Lower leg skin (tissue), 4 donors: ENCODE measurements around the gene BCL2L12. TPM values are rescaled to one million over a fixed set of nuclear protein-coding genes. Genes with fewer than 3 reads are reported as not detected.

Source experiments
- DNase-seq, 2 donors: peaks; one replicate each; pipeline ENCODE4 v3.0.0-alpha.2; 2019; ENCODE audit warnings: low spot score in 2 of 2
- H3K4me3 ChIP-seq: fragments of 200-600 bp; sonication (generic); 2 replicates; pipeline ENCODE4 v1.5.1; 2017; ENCODE audit warnings: mild to moderate bottlenecking, low read depth; ENCODE audit not compliant: poor library complexity, severe bottlenecking
- POLR2A ChIP-seq, 2 donors: fragments of 450-650 bp; IDR thresholded peaks; one replicate each; pipeline ENCODE4 v1.6.1; 2016 to 2017; ENCODE audit warnings: antibody characterized with exemption in 2 of 2, mild to moderate bottlenecking in 1 of 2, moderate library complexity in 1 of 2
- WGBS, 2 donors: methylation state at CpG; one replicate each; pipeline ENCODE4 v1.1.5; 2018; 5-methylcytosine and 5-hydroxymethylcytosine counted together
- intact Hi-C: fragments of 100-400 bp; cut with DNase I; formaldehyde crosslinking; loops from one replicate; pipeline ENCODE4 v1.15.0; 2023; ENCODE audit warnings: low total_unique reads
- total RNA-seq, 4 donors: library from RNA; depleted of rRNA; stranded (reverse); fragments of >200 nt; gene quantifications; one replicate each; pipeline ENCODE4 v1.1.0, GENCODE V29; 2016
- TF ChIP-seq, protein P1 (sequence below), 3 donors: fragments of 450-650 bp; IDR thresholded peaks; one replicate each; pipeline ENCODE4 v1.5.1; 2016; ENCODE audit warnings: antibody characterized with exemption in 3 of 3, mild to moderate bottlenecking in 3 of 3, moderate library complexity in 2 of 3

BCL2L12 gene
- total RNA-seq, 4 donors from 2014 or later = 6.1 to 9.2 (median 6.6) TPM

DNA sequence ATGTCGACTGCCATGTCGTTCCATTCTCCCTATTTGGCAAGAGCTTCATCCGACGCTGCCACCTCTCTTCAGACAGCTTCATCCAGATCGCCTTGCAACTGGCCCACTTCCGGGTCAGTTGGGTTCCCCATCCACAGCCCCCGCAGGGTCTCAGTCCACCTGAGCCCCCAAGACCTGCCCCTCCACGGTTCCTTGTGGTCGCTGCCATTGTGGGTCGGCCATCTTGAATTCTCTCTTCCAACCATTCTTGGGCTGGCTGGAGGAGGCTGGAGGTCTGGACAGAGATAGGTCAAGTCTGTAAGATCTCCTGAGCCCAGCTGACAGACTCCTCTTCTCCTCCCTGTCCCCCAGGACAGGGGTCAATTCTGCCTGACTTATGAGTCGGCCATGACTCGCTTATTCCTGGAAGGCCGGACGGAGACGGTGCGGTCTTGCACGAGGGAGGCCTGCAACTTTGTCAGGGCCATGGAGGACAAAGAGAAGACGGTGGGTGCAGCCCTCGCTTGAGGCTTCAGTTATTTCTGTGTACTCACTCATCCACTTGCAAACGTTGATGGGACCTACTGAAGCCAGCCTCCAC is 44.7 kb downstream of the BCL2L12 start:
- WGBS, 2 donors = 85 to 86% methylated on average over 20 of the region's 20 CpGs
- H3K4me3 ChIP-seq = no peak overlapping the region
- intact Hi-C loops = no loop called here
- no peak for DNase-seq
- no peak for TF ChIP-seq POLR2A (IDR thresholded peaks at IDR 0.05)
- TF ChIP-seq, protein P1, sequence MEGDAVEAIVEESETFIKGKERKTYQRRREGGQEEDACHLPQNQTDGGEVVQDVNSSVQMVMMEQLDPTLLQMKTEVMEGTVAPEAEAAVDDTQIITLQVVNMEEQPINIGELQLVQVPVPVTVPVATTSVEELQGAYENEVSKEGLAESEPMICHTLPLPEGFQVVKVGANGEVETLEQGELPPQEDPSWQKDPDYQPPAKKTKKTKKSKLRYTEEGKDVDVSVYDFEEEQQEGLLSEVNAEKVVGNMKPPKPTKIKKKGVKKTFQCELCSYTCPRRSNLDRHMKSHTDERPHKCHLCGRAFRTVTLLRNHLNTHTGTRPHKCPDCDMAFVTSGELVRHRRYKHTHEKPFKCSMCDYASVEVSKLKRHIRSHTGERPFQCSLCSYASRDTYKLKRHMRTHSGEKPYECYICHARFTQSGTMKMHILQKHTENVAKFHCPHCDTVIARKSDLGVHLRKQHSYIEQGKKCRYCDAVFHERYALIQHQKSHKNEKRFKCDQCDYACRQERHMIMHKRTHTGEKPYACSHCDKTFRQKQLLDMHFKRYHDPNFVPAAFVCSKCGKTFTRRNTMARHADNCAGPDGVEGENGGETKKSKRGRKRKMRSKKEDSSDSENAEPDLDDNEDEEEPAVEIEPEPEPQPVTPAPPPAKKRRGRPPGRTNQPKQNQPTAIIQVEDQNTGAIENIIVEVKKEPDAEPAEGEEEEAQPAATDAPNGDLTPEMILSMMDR (IDR thresholded peaks at IDR 0.05) = no peak

DNA sequence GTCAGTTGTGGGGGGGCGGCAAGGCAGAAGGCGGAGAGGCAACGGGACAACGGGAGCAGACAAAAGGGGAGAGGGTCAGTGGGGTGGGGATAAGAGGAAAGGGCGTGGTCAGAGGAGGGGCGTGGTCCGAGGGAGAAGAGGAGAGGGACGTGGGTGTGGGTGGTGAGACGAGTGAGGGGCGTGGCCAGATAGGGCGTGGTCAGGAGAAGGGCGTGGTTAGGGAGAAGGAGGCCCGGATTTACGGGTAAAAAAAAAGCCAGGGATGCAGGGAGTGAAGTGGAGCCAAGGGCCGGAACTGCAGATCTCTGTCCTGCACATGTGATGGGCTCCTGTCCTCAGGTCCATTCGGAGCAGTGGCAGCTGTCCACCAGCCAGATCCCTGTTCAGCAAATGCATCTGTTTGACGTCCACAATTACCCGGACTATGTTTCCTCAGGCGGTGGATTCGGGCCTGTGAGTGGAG is 46.7 kb downstream of the BCL2L12 start:
- intact Hi-C loops = no loop called here
- TF ChIP-seq POLR2A (IDR thresholded peaks at IDR 0.05) = no peak
- TF ChIP-seq, protein P1 (IDR thresholded peaks at IDR 0.05) = no peak
- no peak for DNase-seq
- no peak overlapping the region for H3K4me3 ChIP-seq
- WGBS, 2 donors = 42 to 47% methylated on average over 20 of the region's 20 CpGs

DNA sequence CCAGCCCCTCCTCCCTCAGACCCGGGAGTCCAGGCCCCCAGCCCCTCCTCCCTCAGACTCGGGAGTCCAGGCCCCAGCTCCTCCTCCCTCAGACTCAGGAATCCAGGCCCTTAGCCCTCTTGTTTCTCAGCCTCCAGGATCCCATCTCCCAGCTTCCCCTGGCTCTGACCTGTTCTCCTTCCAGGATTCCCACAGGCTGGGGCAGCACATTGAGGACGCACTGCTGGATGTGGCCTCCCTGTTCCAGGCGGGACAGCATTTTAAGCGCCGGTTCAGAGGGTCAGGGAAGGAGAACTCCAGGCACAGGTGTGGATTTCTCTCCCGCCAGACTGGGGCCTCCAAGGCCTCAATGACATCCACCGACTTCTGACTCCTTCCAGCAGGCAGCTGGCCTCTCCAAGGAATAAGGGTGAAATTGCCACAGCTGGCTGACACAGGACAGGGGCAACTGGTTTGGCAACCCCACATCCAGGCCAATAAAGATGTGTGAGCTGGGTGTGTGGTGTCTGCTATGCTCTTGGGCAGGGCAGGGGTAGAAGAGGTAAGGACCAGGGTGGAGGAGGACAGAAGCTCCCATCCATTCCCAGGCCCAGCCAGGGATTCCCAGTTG is 47.6 kb downstream of the BCL2L12 start:
- TF ChIP-seq, protein P1 (IDR thresholded peaks at IDR 0.05) = no peak
- TF ChIP-seq POLR2A (IDR thresholded peaks at IDR 0.05) = no peak

DNA sequence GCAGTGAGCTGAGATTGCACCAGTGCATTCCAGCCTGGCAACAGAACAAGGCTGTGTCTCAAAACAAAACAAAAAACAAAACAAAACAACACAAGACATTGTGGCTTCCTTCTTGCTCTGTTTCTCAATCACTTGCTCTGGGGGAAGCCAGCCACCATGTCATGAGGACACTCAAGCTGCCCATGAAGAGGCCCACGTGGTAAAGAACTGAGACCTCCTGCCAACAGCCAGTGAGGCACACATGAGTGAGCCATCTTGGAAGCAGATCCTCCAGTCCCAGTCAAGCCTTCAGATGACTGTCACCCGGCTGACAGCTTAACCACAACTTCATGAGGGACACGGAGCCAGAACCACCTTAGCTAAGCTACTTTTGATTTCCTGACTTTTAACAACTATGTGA is 50.4 kb downstream of the BCL2L12 start:
- H3K4me3 ChIP-seq = no peak overlapping the region
- TF ChIP-seq POLR2A (IDR thresholded peaks at IDR 0.05) = no peak
- TF ChIP-seq, protein P1 (IDR thresholded peaks at IDR 0.05) = no peak
- 74 to 75% methylated on average over 3 of the region's 3 CpGs for WGBS, 2 donors
- DNase-seq = no peak
- intact Hi-C loops = no loop called here

More for the DNA sequence above, 47.6 kb downstream of the BCL2L12 start:
- intact Hi-C loops = no loop called here
- no peak for DNase-seq
- no peak overlapping the region for H3K4me3 ChIP-seq
- WGBS, 2 donors = 61 to 79% methylated on average over 8 of the region's 8 CpGs

DNA sequence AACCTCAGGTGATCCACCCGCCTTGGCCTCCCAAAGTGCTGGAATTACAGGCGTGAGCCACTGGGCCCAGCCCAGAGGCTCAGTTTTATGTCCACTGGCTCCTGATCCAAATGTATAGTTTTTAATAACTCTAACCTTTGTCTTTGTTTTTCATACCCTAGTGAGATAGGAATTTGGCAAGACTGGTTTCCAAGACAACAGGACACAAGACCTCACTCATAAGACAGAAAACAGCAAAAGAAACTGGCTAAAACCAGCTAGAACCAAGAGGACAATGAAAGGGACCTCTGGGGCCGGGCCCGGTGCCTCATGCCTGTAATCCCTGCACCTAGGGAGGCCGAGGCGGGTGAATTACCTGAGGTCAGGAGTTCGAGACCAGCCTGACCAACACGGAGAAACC is 52.8 kb downstream of the BCL2L12 start:
- 84 to 94% methylated on average over 8 of the region's 8 CpGs for WGBS, 2 donors
- TF ChIP-seq, protein P1 (IDR thresholded peaks at IDR 0.05) = no peak
- no peak for TF ChIP-seq POLR2A (IDR thresholded peaks at IDR 0.05)
- H3K4me3 ChIP-seq = no peak overlapping the region
- no peak for DNase-seq
- intact Hi-C loops = no loop called here
